HepG2 (cell line): Measurements from ENCODE around the gene NEK8. TPM values are rescaled to one million over a fixed set of nuclear protein-coding genes. Genes with fewer than 3 reads are reported as not detected.

Experiments
- DNMT1 ChIP-seq: sonication (generic); formaldehyde crosslinking; IDR thresholded peaks from 2 replicates; pipeline ENCODE4 v1.5.1; 2020; ENCODE audit warnings: mild to moderate bottlenecking, missing genetic modification reagents
- GABPB1 ChIP-seq: IDR thresholded peaks from 2 replicates; pipeline ENCODE4 v1.6.1; 2016; ENCODE audit warnings: mild to moderate bottlenecking, missing genetic modification reagents, moderate library complexity, missing compliant biosample characterization
- RCOR2 ChIP-seq: IDR thresholded peaks from 2 replicates; pipeline ENCODE4 v1.6.1; 2016; ENCODE audit warnings: missing biosample characterization, missing genetic modification reagents
- SAP130 ChIP-seq: IDR thresholded peaks from 2 replicates; pipeline ENCODE4 v1.6.1; 2016; ENCODE audit warnings: low read depth
- ZNF143 ChIP-seq: sonication (generic); formaldehyde crosslinking; IDR thresholded peaks from 2 replicates; pipeline ENCODE4 v1.4.0; 2020; ENCODE audit warnings: missing genetic modification reagents
- ZNF282 ChIP-seq: fragments of 450-650 bp; IDR thresholded peaks from 2 replicates; pipeline ENCODE4 v1.6.1; 2018; ENCODE audit not compliant: partially characterized antibody
- ZNF331 ChIP-seq: sonication (generic); formaldehyde crosslinking; IDR thresholded peaks from 2 replicates; pipeline ENCODE4 v1.4.0; 2020; ENCODE audit warnings: missing genetic modification reagents
- ZZZ3 ChIP-seq: sonication (generic); formaldehyde crosslinking; IDR thresholded peaks from 2 replicates; pipeline ENCODE4 v1.4.0; 2020; ENCODE audit warnings: missing genetic modification reagents, mild to moderate bottlenecking, borderline replicate concordance
- polyA plus RNA-seq, 8 experiments: library from polyadenylated mRNA; depleted of rRNA in 3 of 8; stranded (reverse) in 7 of 8; unstranded in 1 of 8; fragments of >200 nt; fragmentation: Illumina TruSeq in 4 of 8; extraction: Trizol in 4 of 8; gene quantifications; 2 replicates each; pipeline versions ENCODE4 v1.2.1 to v1.2.3, GENCODE V29; 2011 to 2016; ENCODE audit warnings: low read depth in 4 of 8, missing spikeins in 1 of 8, mixed read lengths in 1 of 8; ENCODE audit not compliant: insufficient read depth in 1 of 8
- total RNA-seq, 5 experiments: library from RNA; depleted of rRNA; stranded (reverse); fragments of >200 nt; fragmentation: Illumina TruSeq; extraction: Trizol; gene quantifications; 2 replicates each; pipeline ENCODE4 v1.2.3, GENCODE V29; 2016; ENCODE audit warnings: low read depth in 1 of 5
- TF ChIP-seq, protein P1 (sequence below): sonication (generic); formaldehyde crosslinking; IDR thresholded peaks from 2 replicates; pipeline ENCODE4 v1.5.0; 2020; ENCODE audit warnings: missing genetic modification reagents
- TF ChIP-seq, protein P2 (sequence below): sonication (generic); formaldehyde crosslinking; IDR thresholded peaks from 2 replicates; pipeline ENCODE4 v1.4.0; 2020; ENCODE audit warnings: mild to moderate bottlenecking, low read depth, missing genetic modification reagents
- TF ChIP-seq, protein P3 (sequence below): sonication (generic); formaldehyde crosslinking; IDR thresholded peaks from 2 replicates; pipeline ENCODE4 v1.5.0; 2020; ENCODE audit warnings: mild to moderate bottlenecking, missing genetic modification reagents, borderline replicate concordance
- TF ChIP-seq, protein P4 (sequence below): IDR thresholded peaks from 2 replicates; pipeline ENCODE4 v1.6.1; 2016
- TF ChIP-seq, protein P5 (sequence below): sonication (generic); formaldehyde crosslinking; IDR thresholded peaks from 2 replicates; pipeline ENCODE4 v1.8.1; 2023; ENCODE audit warnings: mild to moderate bottlenecking, inconsistent platforms, moderate library complexity, missing genetic modification reagents, borderline replicate concordance

The NEK8 gene
- total and polyA plus RNA-seq, 2 of the 13 experiments (the other 11 are each of a cell fraction or from before 2014, with no cell fraction given): 5.8 to 13.5 TPM

DNA sequence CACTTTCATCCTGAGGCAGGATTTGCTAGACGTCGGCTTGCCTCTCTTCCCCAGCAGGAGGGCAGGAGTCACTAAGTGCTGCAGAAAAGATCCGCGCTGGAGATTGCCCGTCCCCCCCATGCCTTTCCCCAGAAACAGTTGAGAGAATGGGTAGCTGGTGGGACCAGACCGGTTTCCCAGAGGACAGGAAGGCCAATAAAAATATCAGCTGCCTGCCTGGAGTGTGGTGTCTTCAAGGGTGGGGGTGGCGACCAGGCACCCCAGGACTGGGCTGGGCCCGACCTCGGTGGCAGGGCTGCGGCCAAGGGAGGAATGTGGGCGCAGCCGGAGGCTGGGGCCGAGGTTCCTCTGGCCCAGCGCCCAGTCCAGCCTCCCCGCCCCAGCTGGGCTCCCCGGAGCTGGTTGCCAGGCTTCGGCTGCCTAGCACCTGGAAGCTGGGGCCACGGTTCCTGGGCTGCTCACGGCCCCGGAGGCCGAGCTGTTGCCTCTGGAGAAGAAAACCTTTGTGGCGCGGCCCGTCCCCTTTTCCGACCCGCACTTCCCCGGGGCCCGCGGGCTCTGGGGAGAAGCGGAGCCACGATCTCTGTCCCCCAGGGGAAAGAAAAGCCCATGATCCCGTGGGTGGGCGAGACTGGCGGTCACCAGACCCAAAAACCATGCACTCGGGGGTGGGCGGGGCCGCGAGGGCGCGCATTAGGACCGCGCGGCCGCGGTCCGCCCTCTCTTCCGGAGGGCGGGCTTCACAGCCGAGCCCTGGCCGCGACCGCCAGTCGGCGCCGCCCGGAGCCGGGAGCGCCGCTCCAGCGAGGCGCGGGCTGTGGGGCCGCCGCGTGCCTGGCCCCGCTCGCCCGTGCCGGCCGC is 14.9 kb downstream of the NEK8 start, which contains the start of gene TRAF4 (continued):
- TF ChIP-seq, protein P1, sequence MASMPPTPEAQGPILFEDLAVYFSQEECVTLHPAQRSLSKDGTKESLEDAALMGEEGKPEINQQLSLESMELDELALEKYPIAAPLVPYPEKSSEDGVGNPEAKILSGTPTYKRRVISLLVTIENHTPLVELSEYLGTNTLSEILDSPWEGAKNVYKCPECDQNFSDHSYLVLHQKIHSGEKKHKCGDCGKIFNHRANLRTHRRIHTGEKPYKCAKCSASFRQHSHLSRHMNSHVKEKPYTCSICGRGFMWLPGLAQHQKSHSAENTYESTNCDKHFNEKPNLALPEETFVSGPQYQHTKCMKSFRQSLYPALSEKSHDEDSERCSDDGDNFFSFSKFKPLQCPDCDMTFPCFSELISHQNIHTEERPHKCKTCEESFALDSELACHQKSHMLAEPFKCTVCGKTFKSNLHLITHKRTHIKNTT: no peak
- TF ChIP-seq, protein P2, sequence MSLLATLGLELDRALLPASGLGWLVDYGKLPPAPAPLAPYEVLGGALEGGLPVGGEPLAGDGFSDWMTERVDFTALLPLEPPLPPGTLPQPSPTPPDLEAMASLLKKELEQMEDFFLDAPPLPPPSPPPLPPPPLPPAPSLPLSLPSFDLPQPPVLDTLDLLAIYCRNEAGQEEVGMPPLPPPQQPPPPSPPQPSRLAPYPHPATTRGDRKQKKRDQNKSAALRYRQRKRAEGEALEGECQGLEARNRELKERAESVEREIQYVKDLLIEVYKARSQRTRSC (CRISPR knock-in tag): no peak
- TF ChIP-seq, protein P3, sequence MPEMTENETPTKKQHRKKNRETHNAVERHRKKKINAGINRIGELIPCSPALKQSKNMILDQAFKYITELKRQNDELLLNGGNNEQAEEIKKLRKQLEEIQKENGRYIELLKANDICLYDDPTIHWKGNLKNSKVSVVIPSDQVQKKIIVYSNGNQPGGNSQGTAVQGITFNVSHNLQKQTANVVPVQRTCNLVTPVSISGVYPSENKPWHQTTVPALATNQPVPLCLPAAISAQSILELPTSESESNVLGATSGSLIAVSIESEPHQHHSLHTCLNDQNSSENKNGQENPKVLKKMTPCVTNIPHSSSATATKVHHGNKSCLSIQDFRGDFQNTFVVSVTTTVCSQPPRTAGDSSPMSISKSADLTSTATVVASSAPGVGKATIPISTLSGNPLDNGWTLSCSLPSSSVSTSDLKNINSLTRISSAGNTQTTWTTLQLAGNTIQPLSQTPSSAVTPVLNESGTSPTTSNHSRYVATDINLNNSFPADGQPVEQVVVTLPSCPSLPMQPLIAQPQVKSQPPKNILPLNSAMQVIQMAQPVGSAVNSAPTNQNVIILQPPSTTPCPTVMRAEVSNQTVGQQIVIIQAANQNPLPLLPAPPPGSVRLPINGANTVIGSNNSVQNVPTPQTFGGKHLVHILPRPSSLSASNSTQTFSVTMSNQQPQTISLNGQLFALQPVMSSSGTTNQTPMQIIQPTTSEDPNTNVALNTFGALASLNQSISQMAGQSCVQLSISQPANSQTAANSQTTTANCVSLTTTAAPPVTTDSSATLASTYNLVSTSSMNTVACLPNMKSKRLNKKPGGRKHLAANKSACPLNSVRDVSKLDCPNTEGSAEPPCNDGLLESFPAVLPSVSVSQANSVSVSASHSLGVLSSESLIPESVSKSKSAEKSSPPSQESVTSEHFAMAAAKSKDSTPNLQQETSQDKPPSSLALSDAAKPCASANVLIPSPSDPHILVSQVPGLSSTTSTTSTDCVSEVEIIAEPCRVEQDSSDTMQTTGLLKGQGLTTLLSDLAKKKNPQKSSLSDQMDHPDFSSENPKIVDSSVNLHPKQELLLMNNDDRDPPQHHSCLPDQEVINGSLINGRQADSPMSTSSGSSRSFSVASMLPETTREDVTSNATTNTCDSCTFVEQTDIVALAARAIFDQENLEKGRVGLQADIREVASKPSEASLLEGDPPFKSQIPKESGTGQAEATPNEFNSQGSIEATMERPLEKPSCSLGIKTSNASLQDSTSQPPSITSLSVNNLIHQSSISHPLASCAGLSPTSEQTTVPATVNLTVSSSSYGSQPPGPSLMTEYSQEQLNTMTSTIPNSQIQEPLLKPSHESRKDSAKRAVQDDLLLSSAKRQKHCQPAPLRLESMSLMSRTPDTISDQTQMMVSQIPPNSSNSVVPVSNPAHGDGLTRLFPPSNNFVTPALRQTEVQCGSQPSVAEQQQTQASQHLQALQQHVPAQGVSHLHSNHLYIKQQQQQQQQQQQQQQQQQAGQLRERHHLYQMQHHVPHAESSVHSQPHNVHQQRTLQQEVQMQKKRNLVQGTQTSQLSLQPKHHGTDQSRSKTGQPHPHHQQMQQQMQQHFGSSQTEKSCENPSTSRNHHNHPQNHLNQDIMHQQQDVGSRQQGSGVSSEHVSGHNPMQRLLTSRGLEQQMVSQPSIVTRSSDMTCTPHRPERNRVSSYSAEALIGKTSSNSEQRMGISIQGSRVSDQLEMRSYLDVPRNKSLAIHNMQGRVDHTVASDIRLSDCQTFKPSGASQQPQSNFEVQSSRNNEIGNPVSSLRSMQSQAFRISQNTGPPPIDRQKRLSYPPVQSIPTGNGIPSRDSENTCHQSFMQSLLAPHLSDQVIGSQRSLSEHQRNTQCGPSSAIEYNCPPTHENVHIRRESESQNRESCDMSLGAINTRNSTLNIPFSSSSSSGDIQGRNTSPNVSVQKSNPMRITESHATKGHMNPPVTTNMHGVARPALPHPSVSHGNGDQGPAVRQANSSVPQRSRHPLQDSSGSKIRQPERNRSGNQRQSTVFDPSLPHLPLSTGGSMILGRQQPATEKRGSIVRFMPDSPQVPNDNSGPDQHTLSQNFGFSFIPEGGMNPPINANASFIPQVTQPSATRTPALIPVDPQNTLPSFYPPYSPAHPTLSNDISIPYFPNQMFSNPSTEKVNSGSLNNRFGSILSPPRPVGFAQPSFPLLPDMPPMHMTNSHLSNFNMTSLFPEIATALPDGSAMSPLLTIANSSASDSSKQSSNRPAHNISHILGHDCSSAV: no peak
- no peak for TF ChIP-seq DNMT1 (CRISPR knock-in tag)
- no peak for TF ChIP-seq ZZZ3 (CRISPR knock-in tag)
- TF ChIP-seq ZNF143 (CRISPR knock-in tag): peak; percentile 55
- TF ChIP-seq, protein P4, sequence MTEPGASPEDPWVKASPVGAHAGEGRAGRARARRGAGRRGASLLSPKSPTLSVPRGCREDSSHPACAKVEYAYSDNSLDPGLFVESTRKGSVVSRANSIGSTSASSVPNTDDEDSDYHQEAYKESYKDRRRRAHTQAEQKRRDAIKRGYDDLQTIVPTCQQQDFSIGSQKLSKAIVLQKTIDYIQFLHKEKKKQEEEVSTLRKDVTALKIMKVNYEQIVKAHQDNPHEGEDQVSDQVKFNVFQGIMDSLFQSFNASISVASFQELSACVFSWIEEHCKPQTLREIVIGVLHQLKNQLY (CRISPR knock-in tag): no peak
- no peak for TF ChIP-seq RCOR2 (CRISPR knock-in tag)
- no peak; the same call in 1 of the 2 replicates for TF ChIP-seq ZNF331 (CRISPR knock-in tag)
- TF ChIP-seq SAP130 (CRISPR knock-in tag): no peak; the same call in none of the 2 replicates
- TF ChIP-seq ZNF282: no peak
- TF ChIP-seq, protein P5, sequence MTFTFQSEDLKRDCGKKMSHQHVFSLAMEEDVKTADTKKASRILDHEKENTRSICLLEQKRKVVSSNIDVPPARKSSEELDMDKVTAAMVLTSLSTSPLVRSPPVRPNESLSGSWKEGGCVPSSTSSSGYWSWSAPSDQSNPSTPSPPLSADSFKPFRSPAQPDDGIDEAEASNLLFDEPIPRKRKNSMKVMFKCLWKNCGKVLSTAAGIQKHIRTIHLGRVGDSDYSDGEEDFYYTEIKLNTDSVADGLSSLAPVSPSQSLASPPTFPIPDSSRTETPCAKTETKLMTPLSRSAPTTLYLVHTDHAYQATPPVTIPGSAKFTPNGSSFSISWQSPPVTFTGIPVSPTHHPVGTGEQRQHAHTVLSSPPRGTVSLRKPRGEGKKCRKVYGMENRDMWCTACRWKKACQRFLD: no peak
- TF ChIP-seq GABPB1 (CRISPR knock-in tag): peak; percentile 66; the same call in 1 of the 2 replicates
